ENCODE data around the gene LHFPL3.

- TF ChIP-seq MAX (IDR thresholded peaks at IDR 0.05; ENCODE audit: low read depth) (no peak), CTCF (IDR thresholded peaks at IDR 0.05) (no peak), EP300 (IDR thresholded peaks at IDR 0.05; ENCODE audit: borderline replicate concordance in 1 of 2, low read depth in 1 of 2, low read length in 1 of 2) (no peak), POLR2AphosphoS5 (IDR thresholded peaks at IDR 0.05; ENCODE audit: low read depth, low read length) (no peak)
Measured at GRCh38 chr7:104903044-104903443, 574.6 kb downstream of the LHFPL3 start.

All from SK-N-SH (cell line).